NT2/D1 (cell line): ENCODE data around the gene SAMD15.

Experiments used
- SUZ12 ChIP-seq: IDR thresholded peaks from 2 replicates; pipeline ENCODE4 v1.6.1; 2011; ENCODE audit not compliant: insufficient read length, insufficient read depth; ENCODE audit errors: extremely low read depth
- ZNF274 ChIP-seq: IDR thresholded peaks from 2 replicates; pipeline ENCODE4 v1.6.1; 2011; ENCODE audit warnings: mild to moderate bottlenecking, low read depth, low read length

- TF ChIP-seq SUZ12, result no peak
- TF ChIP-seq ZNF274, result no peak
Measured at GRCh38 chr14:77375164-77375950, 1.8 kb upstream of the SAMD15 start.
